DOHH2 (cell line): ENCODE results near the gene PDE10A.

ENCODE experiments used
- H3F3A ChIP-seq: fragments of 200-600 bp; sonication (generic), shearing (Covaris generic); 2 replicates; pipeline ENCODE4 v1.6.0; 2016; ENCODE audit warnings: antibody characterized with exemption, mild to moderate bottlenecking; ENCODE audit not compliant: control insufficient read depth, insufficient read depth
- H3K27ac ChIP-seq: fragments of 200-600 bp; sonication (generic); 2 replicates; pipeline ENCODE4 v1.5.1; 2014; ENCODE audit warnings: low read depth, mild to moderate bottlenecking, low read length, moderate library complexity
- H3K27me3 ChIP-seq: fragments of 200-600 bp; sonication (generic); 2 replicates; pipeline ENCODE4 v1.6.1; 2014; ENCODE audit warnings: mild to moderate bottlenecking, low read length, mixed read lengths; ENCODE audit not compliant: control insufficient read depth
- H3K36me3 ChIP-seq: fragments of 200-600 bp; sonication (generic); 2 replicates; pipeline ENCODE4 v1.6.1; 2014; ENCODE audit warnings: mild to moderate bottlenecking, low read length, moderate library complexity, mixed read lengths; ENCODE audit not compliant: control insufficient read depth
- H3K4me1 ChIP-seq: fragments of 200-600 bp; sonication (generic); 2 replicates; pipeline ENCODE4 v1.6.1; 2014; ENCODE audit warnings: mild to moderate bottlenecking, low read length, mixed read lengths; ENCODE audit not compliant: control insufficient read depth
- H3K4me2 ChIP-seq: fragments of 200-600 bp; sonication (generic); 2 replicates; pipeline ENCODE4 v1.6.0; 2014; ENCODE audit warnings: mild to moderate bottlenecking, low read length, moderate library complexity
- H3K4me3 ChIP-seq: fragments of 200-600 bp; sonication (generic); 2 replicates; pipeline ENCODE4 v1.5.1; 2014; ENCODE audit warnings: mild to moderate bottlenecking, low read length, mixed read lengths
- H3K79me2 ChIP-seq: fragments of 200-600 bp; sonication (generic); 2 replicates; pipeline ENCODE4 v1.6.1; 2014; ENCODE audit warnings: mild to moderate bottlenecking, low read length, mixed read lengths; ENCODE audit not compliant: control insufficient read depth
- H3K9me2 ChIP-seq: fragments of 200-600 bp; sonication (generic); replicated peaks from 2 replicates; pipeline ENCODE4 v1.6.1; 2014; ENCODE audit warnings: mild to moderate bottlenecking, low read length, mixed read lengths; ENCODE audit not compliant: control insufficient read depth
- H3K9me3 ChIP-seq: fragments of 200-600 bp; sonication (generic); 2 replicates; pipeline ENCODE4 v1.6.1; 2014; ENCODE audit warnings: antibody characterized with exemption, low read length, mixed read lengths; ENCODE audit not compliant: control insufficient read depth, insufficient read depth
- H4K20me1 ChIP-seq: fragments of 200-600 bp; sonication (generic); 2 replicates; pipeline ENCODE4 v1.6.0; 2014; ENCODE audit warnings: low read depth, mild to moderate bottlenecking, antibody characterized with exemption, low read length, moderate library complexity; ENCODE audit not compliant: control insufficient read depth, insufficient read depth
- CTCF ChIP-seq: fragments of 200-600 bp; sonication (generic); IDR thresholded peaks from one replicate; pipeline ENCODE4 v1.5.1; 2014; ENCODE audit warnings: antibody characterized with exemption, mild to moderate bottlenecking, low read depth, low read length; ENCODE audit not compliant: poor library complexity, severe bottlenecking
- EZH2phosphoT487 ChIP-seq: fragments of 200-600 bp; sonication (generic); IDR thresholded peaks from 2 replicates; pipeline ENCODE4 v1.6.1; 2017; ENCODE audit warnings: borderline replicate concordance, mild to moderate bottlenecking, antibody characterized with exemption, low read length, moderate library complexity, mixed read lengths

PDE10A gene

GRCh38 chr6:165606740-165607008 is 56.4 kb downstream of the PDE10A start:
- Histone ChIP-seq H3K4me3 (no peak overlapping the region), H3K9me3 (no peaks in the 10 kb centered on the region), H4K20me1 (no peaks in the 10 kb centered on the region), H3K4me1 (no peaks in the 10 kb centered on the region), H3K4me2 (no peak overlapping the region), H3K27ac (no peak overlapping the region), H3K79me2 (no peaks in the 10 kb centered on the region), H3K9me2 (no peaks in the 10 kb centered on the region), H3K36me3 (no peaks in the 10 kb centered on the region), H3K27me3 (no peaks in the 10 kb centered on the region), H3F3A (no peaks in the 10 kb centered on the region)
- TF ChIP-seq CTCF (no peak), EZH2phosphoT487 (no peak)

- H3K4me2 ChIP-seq, result no peak overlapping the region
These were observed 56.9 kb downstream of the PDE10A start for GRCh38 chr6:165605901-165606739.

GRCh38 chr6:165605182-165605875 is 57.7 kb downstream of the PDE10A start:
- Histone ChIP-seq H3K27ac (no peak overlapping the region), H3K9me3 (no peaks in the 10 kb centered on the region)

More at GRCh38 chr6:165605901-165606739, 56.9 kb downstream of the PDE10A start:
- Histone ChIP-seq H3K36me3 (no peaks in the 10 kb centered on the region), H3K4me1 (no peaks in the 10 kb centered on the region), H3K27ac (no peak overlapping the region), H4K20me1 (no peaks in the 10 kb centered on the region), H3K79me2 (no peaks in the 10 kb centered on the region), H3F3A (no peaks in the 10 kb centered on the region), H3K9me2 (no peaks in the 10 kb centered on the region), H3K27me3 (no peaks in the 10 kb centered on the region), H3K9me3 (no peaks in the 10 kb centered on the region), H3K4me3 (no peak overlapping the region)
- no peak for TF ChIP-seq CTCF
- TF ChIP-seq EZH2phosphoT487, result no peak

More at GRCh38 chr6:165605182-165605875, 57.7 kb downstream of the PDE10A start:
- Histone ChIP-seq H3K4me1 (no peaks in the 10 kb centered on the region), H3K4me2 (no peak overlapping the region), H3F3A (no peaks in the 10 kb centered on the region), H3K4me3 (no peak overlapping the region), H4K20me1 (no peaks in the 10 kb centered on the region), H3K79me2 (no peaks in the 10 kb centered on the region), H3K9me2 (no peaks in the 10 kb centered on the region), H3K27me3 (no peaks in the 10 kb centered on the region), H3K36me3 (no peaks in the 10 kb centered on the region)
- TF ChIP-seq CTCF, result no peak
